OCI-LY7 (cell line): Measurements from ENCODE around the gene CORIN. TPM values are rescaled to one million over a fixed set of nuclear protein-coding genes. Genes with fewer than 3 reads are reported as not detected.

Experiments used
- BruUV-seq: library from RNA; stranded (reverse); fragments of 400-500 nt; replicated peaks from 2 replicates; lab custom pipeline; 2021; lab: Mats Ljungman, UMichigan
- CTCF ChIA-PET: fragments of 300-600 bp; sonication (Branson Sonifier 250); formaldehyde crosslinking; loops from one replicate; lab custom pipeline; 2022; ENCODE audit warnings: antibody characterized with exemption; ENCODE audit not compliant: unreplicated experiment; lab: Charles Lee
- POLR2A ChIA-PET: fragments of 300-600 bp; sonication (Branson Sonifier 250); formaldehyde crosslinking; loops from one replicate; lab custom pipeline; 2022; ENCODE audit warnings: antibody characterized with exemption; lab: Charles Lee
- DNase-seq: peaks from one replicate; pipeline ENCODE4 v3.0.0-alpha.2; 2015; ENCODE audit warnings: low spot score
- H2AFZ ChIP-seq: fragments of 200-600 bp; sonication (generic), shearing (Covaris generic); 2 replicates; pipeline ENCODE4 v1.6.1; 2014; ENCODE audit warnings: mild to moderate bottlenecking, antibody characterized with exemption, low read length, moderate library complexity
- H3K27ac ChIP-seq: fragments of 200-600 bp; sonication (generic); 2 replicates; pipeline ENCODE4 v1.5.1; 2014; ENCODE audit warnings: mixed run types, low read depth, mild to moderate bottlenecking, moderate library complexity, low read length, inconsistent platforms; ENCODE audit not compliant: poor library complexity, severe bottlenecking
- H3K36me3 ChIP-seq: fragments of 200-600 bp; sonication (generic); 2 replicates; pipeline ENCODE4 v1.6.1; 2014; ENCODE audit warnings: mild to moderate bottlenecking, antibody characterized with exemption, low read length, moderate library complexity, mixed read lengths; ENCODE audit not compliant: insufficient read depth
- H3K4me1 ChIP-seq: fragments of 200-600 bp; sonication (generic); 2 replicates; pipeline ENCODE4 v1.5.1; 2014; ENCODE audit warnings: mild to moderate bottlenecking, low read length; ENCODE audit not compliant: insufficient read depth, poor library complexity, severe bottlenecking
- H3K4me2 ChIP-seq: fragments of 200-600 bp; sonication (generic); 2 replicates; pipeline ENCODE4 v1.6.1; 2014; ENCODE audit warnings: mild to moderate bottlenecking, low read length
- H3K4me3 ChIP-seq: fragments of 200-600 bp; sonication (generic); 2 replicates; pipeline ENCODE4 v1.5.1; 2014; ENCODE audit warnings: mild to moderate bottlenecking, low read depth, low read length; ENCODE audit not compliant: poor library complexity, severe bottlenecking
- H3K79me2 ChIP-seq: fragments of 200-600 bp; sonication (generic); 2 replicates; pipeline ENCODE4 v1.6.1; 2016; ENCODE audit warnings: low read depth, mild to moderate bottlenecking, low read length, moderate library complexity, mixed read lengths; ENCODE audit not compliant: insufficient read depth
- H3K9me2 ChIP-seq: fragments of 200-600 bp; sonication (generic); 2 replicates; pipeline ENCODE4 v1.6.1; 2016; ENCODE audit warnings: mild to moderate bottlenecking, low read length, mixed read lengths; ENCODE audit not compliant: insufficient read depth
- H3K9me3 ChIP-seq: fragments of 200-600 bp; sonication (generic); 2 replicates; pipeline ENCODE4 v1.6.1; 2014; ENCODE audit warnings: mild to moderate bottlenecking, mixed run types, low read length, mixed read lengths
- H4K20me1 ChIP-seq: fragments of 200-600 bp; sonication (generic); 2 replicates; pipeline ENCODE4 v1.6.1; 2014; ENCODE audit warnings: mild to moderate bottlenecking, antibody characterized with exemption, low read length, moderate library complexity, mixed read lengths; ENCODE audit not compliant: insufficient read depth
- EZH2phosphoT487 ChIP-seq: fragments of 200-600 bp; sonication (generic); IDR thresholded peaks from 2 replicates; pipeline ENCODE4 v1.6.1; 2018; ENCODE audit warnings: low read depth, borderline replicate concordance, mild to moderate bottlenecking, mixed run types, antibody characterized with exemption, low read length, moderate library complexity, mixed read lengths
- intact Hi-C: fragments of 100-400 bp; cut with micrococcal nuclease; formaldehyde crosslinking; loops from one replicate; pipeline ENCODE4 v1.10.0; 2022; ENCODE audit not compliant: unreplicated experiment
- total RNA-seq, 2 experiments: library from RNA; depleted of rRNA in 1 of 2; stranded (reverse); fragments of >200 nt in 1 of 2; shearing (Covaris generic) in 1 of 2; gene quantifications; 2 replicates each; pipeline ENCODE4 v1.2.3, GENCODE V29; 2014 to 2022
- TF ChIP-seq, protein P1 (sequence below): fragments of 200-600 bp; sonication (generic); conservative IDR thresholded peaks from 2 replicates; pipeline ENCODE4 v1.5.1; 2014; ENCODE audit warnings: mild to moderate bottlenecking, antibody characterized with exemption, low read length, moderate library complexity, mixed read lengths

Gene CORIN
- total RNA-seq, 2 experiments from 2014 or later: 0.40 TPM; not detected in 1

DNA sequence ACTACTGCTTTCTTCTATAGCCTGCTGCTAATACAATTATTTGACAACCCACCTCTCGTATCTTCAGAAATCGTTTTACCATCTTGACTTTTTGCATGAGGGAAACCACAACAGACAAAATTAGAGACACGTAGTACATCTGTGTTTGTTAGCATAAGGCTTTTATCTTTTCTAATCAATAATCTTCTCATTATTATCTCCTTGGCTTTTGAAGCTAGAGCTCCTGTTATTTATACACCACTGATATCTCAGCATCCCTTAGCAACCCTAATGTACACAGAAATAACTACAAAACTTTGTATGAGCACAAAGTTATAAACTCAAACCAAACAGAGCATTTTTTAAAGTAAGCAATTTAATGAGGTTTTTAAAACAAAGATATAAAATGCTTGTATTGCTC, 39.7 kb downstream of the CORIN start:
- no peak overlapping the region for H3K4me3 ChIP-seq
- H2AFZ ChIP-seq: no peak overlapping the region
- ChIA-PET CTCF (no interaction called here), POLR2A (no interaction called here)
- no peak overlapping the region for H3K27ac ChIP-seq
- no peaks in the 10 kb centered on the region for H4K20me1 ChIP-seq
- no peaks in the 10 kb centered on the region for H3K36me3 ChIP-seq
- H3K4me1 ChIP-seq: no peaks in the 10 kb centered on the region
- no peak overlapping the region for H3K4me2 ChIP-seq
- no peaks in the 10 kb centered on the region for H3K9me3 ChIP-seq
- intact Hi-C loops: no loop called here
- DNase-seq: no peak
- TF ChIP-seq, protein P1, sequence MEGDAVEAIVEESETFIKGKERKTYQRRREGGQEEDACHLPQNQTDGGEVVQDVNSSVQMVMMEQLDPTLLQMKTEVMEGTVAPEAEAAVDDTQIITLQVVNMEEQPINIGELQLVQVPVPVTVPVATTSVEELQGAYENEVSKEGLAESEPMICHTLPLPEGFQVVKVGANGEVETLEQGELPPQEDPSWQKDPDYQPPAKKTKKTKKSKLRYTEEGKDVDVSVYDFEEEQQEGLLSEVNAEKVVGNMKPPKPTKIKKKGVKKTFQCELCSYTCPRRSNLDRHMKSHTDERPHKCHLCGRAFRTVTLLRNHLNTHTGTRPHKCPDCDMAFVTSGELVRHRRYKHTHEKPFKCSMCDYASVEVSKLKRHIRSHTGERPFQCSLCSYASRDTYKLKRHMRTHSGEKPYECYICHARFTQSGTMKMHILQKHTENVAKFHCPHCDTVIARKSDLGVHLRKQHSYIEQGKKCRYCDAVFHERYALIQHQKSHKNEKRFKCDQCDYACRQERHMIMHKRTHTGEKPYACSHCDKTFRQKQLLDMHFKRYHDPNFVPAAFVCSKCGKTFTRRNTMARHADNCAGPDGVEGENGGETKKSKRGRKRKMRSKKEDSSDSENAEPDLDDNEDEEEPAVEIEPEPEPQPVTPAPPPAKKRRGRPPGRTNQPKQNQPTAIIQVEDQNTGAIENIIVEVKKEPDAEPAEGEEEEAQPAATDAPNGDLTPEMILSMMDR: no peak
- TF ChIP-seq EZH2phosphoT487: no peak
- BruUV-seq: no TSS peak
- no peaks in the 10 kb centered on the region for H3K9me2 ChIP-seq
- H3K79me2 ChIP-seq: no peaks in the 10 kb centered on the region

DNA sequence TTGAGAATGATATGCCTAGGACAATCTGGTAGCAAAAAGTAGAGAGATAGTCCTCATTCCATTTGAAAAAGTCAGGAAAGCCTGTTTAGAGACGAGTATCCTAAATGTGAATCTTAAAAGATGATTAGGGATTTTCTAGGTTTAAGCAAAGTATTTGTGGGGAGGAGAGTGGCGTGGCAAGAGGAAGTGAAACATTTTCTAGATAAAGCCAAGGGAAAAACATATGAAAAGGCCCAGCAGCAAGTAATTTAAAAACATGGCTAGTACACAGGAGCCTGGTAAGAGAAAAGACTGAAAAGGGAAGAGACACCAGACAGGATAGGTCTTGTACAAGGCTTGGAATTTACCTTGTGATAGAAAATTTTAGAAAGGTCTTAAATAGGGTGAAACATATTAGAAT, 45.9 kb downstream of the CORIN start:
- H3K9me3 ChIP-seq: no peaks in the 10 kb centered on the region
- no peak overlapping the region for H2AFZ ChIP-seq
- intact Hi-C loops: no loop called here
- POLR2A ChIA-PET: no interaction called here
- TF ChIP-seq EZH2phosphoT487: no peak
- TF ChIP-seq, protein P1: no peak
- no peak overlapping the region for H3K4me3 ChIP-seq
- H4K20me1 ChIP-seq: no peaks in the 10 kb centered on the region
- DNase-seq: no peak
- no peaks in the 10 kb centered on the region for H3K4me1 ChIP-seq
- CTCF ChIA-PET: no interaction called here
- H3K9me2 ChIP-seq: no peaks in the 10 kb centered on the region
- BruUV-seq: no TSS peak
- no peak overlapping the region for H3K4me2 ChIP-seq
- no peaks in the 10 kb centered on the region for H3K36me3 ChIP-seq
- no peak overlapping the region for H3K27ac ChIP-seq
- H3K79me2 ChIP-seq: no peaks in the 10 kb centered on the region

DNA sequence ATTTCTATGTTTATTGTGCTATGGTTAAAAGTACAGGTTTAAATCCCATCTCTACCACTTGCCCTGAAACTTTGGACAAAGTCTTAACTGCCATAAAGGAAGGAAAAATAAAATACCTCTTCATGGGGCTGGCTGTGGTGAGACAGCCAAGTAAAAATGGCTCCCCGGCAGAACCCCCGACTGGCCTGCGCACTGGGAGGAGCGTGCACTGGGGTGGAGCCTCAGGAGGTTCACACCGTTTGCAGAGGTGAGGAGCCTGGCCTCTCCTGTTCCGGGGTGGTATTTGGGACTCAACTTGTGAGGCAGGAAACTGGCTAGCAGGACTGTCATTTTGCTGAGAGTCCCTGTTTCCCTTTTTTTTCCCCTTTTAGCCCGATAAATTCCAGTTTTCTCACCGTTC, 47.8 kb downstream of the CORIN start:
- intact Hi-C loops: no loop called here
- ChIA-PET POLR2A (no interaction called here), CTCF (no interaction called here)
- Histone ChIP-seq H3K4me1 (no peaks in the 10 kb centered on the region), H3K9me2 (no peaks in the 10 kb centered on the region), H3K4me2 (no peak overlapping the region), H3K27ac (no peak overlapping the region), H3K9me3 (no peaks in the 10 kb centered on the region), H4K20me1 (no peaks in the 10 kb centered on the region), H3K36me3 (no peaks in the 10 kb centered on the region), H3K79me2 (no peaks in the 10 kb centered on the region), H2AFZ (no peak overlapping the region), H3K4me3 (no peak overlapping the region)
- no peak for DNase-seq
- TF ChIP-seq EZH2phosphoT487: no peak
- TF ChIP-seq, protein P1: no peak
- no TSS peak for BruUV-seq
